Common myeloid progenitor, CD34-positive (primary cell): Measurements from ENCODE around the gene KRTAP6-2.

ENCODE experiments used
- CTCF ChIA-PET: fragments of 350-600 bp; sonication (Branson Sonifier 250); formaldehyde crosslinking; loops from one replicate; lab custom pipeline; 2021; ENCODE audit warnings: antibody characterized with exemption; lab: Charles Lee
- POLR2A ChIA-PET: fragments of 350-600 bp; sonication (Branson Sonifier 250); formaldehyde crosslinking; loops from one replicate; lab custom pipeline; 2021; ENCODE audit warnings: antibody characterized with exemption; lab: Charles Lee
- DNase-seq, 3 donors: peaks; one replicate each; pipeline versions ENCODE4 v3.0.0 to v3.0.0-alpha.2; 2013
- H3K27ac ChIP-seq, 2 experiments: 1 replicate in 1 of 2; 2 replicates in 1 of 2; pipeline ENCODE4 v1.7.0; 2013; ENCODE audit warnings: inconsistent platforms in 2 of 2, low read length in 2 of 2, mild to moderate bottlenecking in 2 of 2, low read depth in 1 of 2, moderate library complexity in 1 of 2; ENCODE audit not compliant: severe bottlenecking in 2 of 2, insufficient read depth in 1 of 2, poor library complexity in 1 of 2
- H3K27me3 ChIP-seq, 5 experiments: replicated peaks in 2 of 5; 1 replicate in 3 of 5; 2 replicates in 2 of 5; pipeline versions ENCODE4 v1.6.1 to v1.7.0; 2013; ENCODE audit warnings: low read length in 4 of 5, mild to moderate bottlenecking in 2 of 5, moderate library complexity in 2 of 5, inconsistent platforms in 1 of 5; ENCODE audit not compliant: insufficient read depth in 5 of 5, control insufficient read depth in 4 of 5
- H3K36me3 ChIP-seq, 4 experiments: 1 replicate in 2 of 4; 2 replicates in 2 of 4; pipeline versions ENCODE4 v1.6.1 to v1.7.0; 2013; ENCODE audit warnings: low read length in 3 of 4, control low read depth in 1 of 4, mild to moderate bottlenecking in 1 of 4; ENCODE audit not compliant: control insufficient read depth in 4 of 4, insufficient read depth in 4 of 4
- H3K4me1 ChIP-seq, 4 experiments: 1 replicate in 3 of 4; 2 replicates in 1 of 4; pipeline versions ENCODE4 v1.6.1 to v1.7.1; 2013; ENCODE audit warnings: low read length in 3 of 4, mild to moderate bottlenecking in 3 of 4, control low read depth in 1 of 4, inconsistent platforms in 1 of 4, moderate library complexity in 1 of 4; ENCODE audit not compliant: control insufficient read depth in 4 of 4, insufficient read depth in 4 of 4; ENCODE audit errors: control extremely low read depth in 1 of 4
- H3K4me3 ChIP-seq, 7 experiments: 1 replicate in 4 of 7; 2 replicates in 3 of 7; pipeline versions ENCODE4 v1.5.1 to v1.7.0; 2013; ENCODE audit warnings: mild to moderate bottlenecking in 7 of 7, low read length in 6 of 7, moderate library complexity in 6 of 7, inconsistent platforms in 2 of 7, low read depth in 2 of 7, control low read depth in 1 of 7; ENCODE audit not compliant: insufficient read depth in 4 of 7, control insufficient read depth in 1 of 7; ENCODE audit errors: extremely low read depth in 1 of 7
- H3K9me3 ChIP-seq, 5 experiments: 1 replicate in 4 of 5; 2 replicates in 1 of 5; pipeline versions ENCODE4 v1.6.1 to v1.7.1; 2013; ENCODE audit warnings: low read length in 4 of 5, mild to moderate bottlenecking in 2 of 5, inconsistent platforms in 1 of 5, low read depth in 1 of 5, moderate library complexity in 1 of 5; ENCODE audit not compliant: control insufficient read depth in 4 of 5, insufficient read depth in 2 of 5; ENCODE audit errors: control extremely low read depth in 1 of 5
- WGBS: methylation state at CpG from one replicate; pipeline ENCODE4 v1.1.5; 2013; ENCODE audit not compliant: insufficient coverage; 5-methylcytosine and 5-hydroxymethylcytosine counted together

Gene KRTAP6-2

DNA sequence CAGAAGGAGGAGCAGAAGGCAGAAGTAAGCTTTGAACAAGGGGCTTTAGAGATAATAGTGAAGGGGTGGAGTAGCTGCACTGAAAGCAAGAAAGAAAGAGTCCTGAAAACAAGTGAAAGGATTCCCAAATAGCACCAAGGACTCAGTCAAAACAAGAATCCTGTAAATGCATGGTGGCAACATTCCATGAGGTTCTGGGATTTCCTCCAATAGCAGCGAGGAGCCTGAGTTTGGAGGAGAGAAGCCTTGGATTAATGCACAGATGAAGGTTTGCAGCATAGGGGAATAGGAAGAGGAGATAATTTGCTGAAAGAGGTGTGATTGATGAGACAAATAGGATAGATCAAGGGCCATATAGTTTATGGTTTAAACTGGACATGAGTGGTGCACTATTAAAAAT is 19.4 kb downstream of the KRTAP6-2 start:
- CTCF ChIA-PET: no interaction called here
- Histone ChIP-seq H3K9me3 (no peaks in the 10 kb centered on the region), H3K4me3 (no peak overlapping the region), H3K27me3 (no peaks in the 10 kb centered on the region), H3K27ac (no peak overlapping the region), H3K4me1 (no peaks in the 10 kb centered on the region), H3K36me3 (no peaks in the 10 kb centered on the region)
- DNase-seq: no peak
- POLR2A ChIA-PET: no interaction called here
- 93% methylated on average over 1 of the region's 1 CpG for WGBS

GRCh38 chr21:30577766-30578165 is 20.9 kb downstream of the KRTAP6-2 start:
- ChIA-PET POLR2A (no interaction called here), CTCF (no interaction called here)
- DNase-seq: no peak
- H3K4me3 ChIP-seq: no peak overlapping the region
- H3K9me3 ChIP-seq: no peaks in the 10 kb centered on the region
- no peaks in the 10 kb centered on the region for H3K36me3 ChIP-seq
- no peak overlapping the region for H3K27ac ChIP-seq
- no peaks in the 10 kb centered on the region for H3K27me3 ChIP-seq
- no peaks in the 10 kb centered on the region for H3K4me1 ChIP-seq

GRCh38 chr21:30567617-30568016 is 31.1 kb downstream of the KRTAP6-2 start:
- Histone ChIP-seq H3K27me3 (no peaks in the 10 kb centered on the region), H3K27ac (no peak overlapping the region), H3K4me1 (no peaks in the 10 kb centered on the region), H3K36me3 (no peaks in the 10 kb centered on the region), H3K4me3 (no peak overlapping the region), H3K9me3 (no peaks in the 10 kb centered on the region)
- ChIA-PET CTCF (no interaction called here), POLR2A (no interaction called here)
- no peak for DNase-seq

GRCh38 chr21:30563630-30564029 is 35.1 kb downstream of the KRTAP6-2 start:
- POLR2A ChIA-PET: no interaction called here
- Histone ChIP-seq H3K27ac (no peak overlapping the region), H3K4me3 (no peak overlapping the region), H3K36me3 (no peaks in the 10 kb centered on the region), H3K4me1 (no peaks in the 10 kb centered on the region), H3K9me3 (no peaks in the 10 kb centered on the region), H3K27me3 (no peaks in the 10 kb centered on the region)
- WGBS: 100% methylated on average over 1 of the region's 2 CpGs
- CTCF ChIA-PET: no interaction called here
- DNase-seq: no peak

GRCh38 chr21:30563072-30563471 is 35.6 kb downstream of the KRTAP6-2 start:
- DNase-seq: no peak
- Histone ChIP-seq H3K4me1 (no peaks in the 10 kb centered on the region), H3K36me3 (no peaks in the 10 kb centered on the region), H3K27ac (no peak overlapping the region), H3K9me3 (no peaks in the 10 kb centered on the region), H3K27me3 (no peaks in the 10 kb centered on the region), H3K4me3 (no peak overlapping the region)
- CTCF ChIA-PET: no interaction called here
- POLR2A ChIA-PET: no interaction called here
- 85% methylated on average over 4 of the region's 6 CpGs for WGBS

- Histone ChIP-seq H3K4me3 (no peak overlapping the region), H3K36me3 (no peaks in the 10 kb centered on the region), H3K27ac (no peak overlapping the region), H3K27me3 (no peaks in the 10 kb centered on the region), H3K4me1 (no peaks in the 10 kb centered on the region), H3K9me3 (no peaks in the 10 kb centered on the region)
- CTCF ChIA-PET: no interaction called here
- POLR2A ChIA-PET: no interaction called here
- 86% methylated on average over 1 of the region's 2 CpGs for WGBS
- no peak for DNase-seq
These were observed 36.7 kb downstream of the KRTAP6-2 start for GRCh38 chr21:30561957-30562356.

GRCh38 chr21:30561264-30561895 is 37.3 kb downstream of the KRTAP6-2 start, which contains the start of gene KRTAP19-7:
TSS of gene KRTAP19-7 (minus strand) at chr21:30561314. CDS start at chr21:30561289, 25 bp downstream.
- no CpG with 5 or more reads among the region's 2 CpGs for WGBS

More at GRCh38 chr21:30561264-30561895, 37.3 kb downstream of the KRTAP6-2 start, which contains the start of gene KRTAP19-7:
- DNase-seq: no peak
- ChIA-PET POLR2A (no interaction called here), CTCF (no interaction called here)
- no peaks in the 10 kb centered on the region for H3K4me1 ChIP-seq
- no peak within 1 kb of the TSS for H3K4me3 ChIP-seq
- H3K9me3 ChIP-seq: no peaks in the 10 kb centered on the region
- no peaks in the 10 kb centered on the region for H3K36me3 ChIP-seq
- H3K27ac ChIP-seq: no peak within 1 kb of the TSS
- H3K27me3 ChIP-seq: no peaks in the 10 kb centered on the region
